Thymus (tissue), 11 donors: Measurements from ENCODE around the gene CDCA3. TPM values are rescaled to one million over a fixed set of nuclear protein-coding genes. Genes with fewer than 3 reads are reported as not detected.

Source experiments
- DNase-seq, 9 donors: peaks; one replicate each; pipeline ENCODE4 v3.0.0-alpha.2; 2013; ENCODE audit warnings: low spot score in 9 of 9, low read depth in 6 of 9, missing footprints in 1 of 9
- H3K27ac ChIP-seq, 2 donors: one replicate each; pipeline ENCODE4 v1.5.1; 2013; ENCODE audit warnings: control low read depth in 1 of 2, low read depth in 1 of 2, low read length in 1 of 2, mild to moderate bottlenecking in 1 of 2, moderate library complexity in 1 of 2
- H3K27me3 ChIP-seq, 2 donors: one replicate each; pipeline ENCODE4 v1.5.1; 2013; ENCODE audit warnings: low read length in 1 of 2; ENCODE audit not compliant: control insufficient read depth in 2 of 2, insufficient read depth in 1 of 2
- H3K36me3 ChIP-seq, 2 donors: one replicate each; pipeline ENCODE4 v1.5.1; 2013; ENCODE audit warnings: low read length in 1 of 2, mild to moderate bottlenecking in 1 of 2, moderate library complexity in 1 of 2; ENCODE audit not compliant: control insufficient read depth in 2 of 2, insufficient read depth in 2 of 2
- H3K4me1 ChIP-seq, 2 donors: one replicate each; pipeline ENCODE4 v1.5.1; 2013; ENCODE audit warnings: low read length in 2 of 2; ENCODE audit not compliant: control insufficient read depth in 2 of 2, insufficient read depth in 2 of 2
- H3K4me3 ChIP-seq, 2 donors: one replicate each; pipeline ENCODE4 v1.5.1; 2013; ENCODE audit warnings: low read length in 2 of 2, control low read depth in 1 of 2, mild to moderate bottlenecking in 1 of 2
- H3K9me3 ChIP-seq, 2 donors: one replicate each; pipeline ENCODE4 v1.5.1; 2013; ENCODE audit warnings: low read length in 1 of 2, mild to moderate bottlenecking in 1 of 2; ENCODE audit not compliant: control insufficient read depth in 2 of 2, insufficient read depth in 1 of 2
- WGBS: extraction: QIAGEN DNeasy Blood & Tissue Kit; methylation state at CpG from one replicate; pipeline ENCODE4 v1.1.7; 2013; 5-methylcytosine and 5-hydroxymethylcytosine counted together
- polyA plus RNA-seq: library from polyadenylated mRNA; stranded (reverse); fragments of 200-250 nt; gene quantifications from one replicate; pipeline ENCODE4 v1.2.3, GENCODE V29; 2013
- total RNA-seq: library from RNA; stranded (reverse); fragments of 120-200 nt; gene quantifications from one replicate; pipeline ENCODE4 v1.2.4, GENCODE V29; 2013
- donor health status: healthy.

CDCA3 gene
- total and polyA plus RNA-seq, 2 donors, result 5.9 to 44.3 TPM

DNA sequence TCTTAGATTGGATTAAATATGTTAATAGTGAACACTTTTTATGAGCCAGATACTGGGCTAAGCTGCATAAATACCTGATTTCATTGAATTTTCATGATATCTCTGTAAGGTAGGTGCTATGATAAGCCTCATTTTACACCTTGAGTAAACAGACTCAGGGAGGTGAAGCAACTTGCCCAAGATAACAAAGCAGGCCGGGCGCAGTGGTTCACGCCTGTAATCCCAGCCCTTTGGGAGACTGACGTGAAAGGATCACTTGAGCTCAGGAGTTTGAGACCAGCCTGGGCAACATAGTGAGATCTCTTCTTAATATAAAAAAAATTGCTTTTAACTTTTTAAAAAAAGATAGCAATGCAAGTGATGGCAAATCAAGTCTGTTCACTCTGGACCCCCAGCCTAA is 9.0 kb downstream of the CDCA3 start:
- Histone ChIP-seq H3K36me3 (peaks cover 17 to 19% of the 10 kb centered on the region in 2 donors), H3K9me3 (no peaks in the 10 kb centered on the region), H3K4me1 (no peaks in the 10 kb centered on the region), H3K27ac (no peak overlapping the region), H3K4me3 (no peak overlapping the region), H3K27me3 (peaks cover 0 to 13% of the 10 kb centered on the region in 2 donors)
- 96% methylated on average over 4 of the region's 4 CpGs for WGBS
- DNase-seq, result no peak

DNA sequence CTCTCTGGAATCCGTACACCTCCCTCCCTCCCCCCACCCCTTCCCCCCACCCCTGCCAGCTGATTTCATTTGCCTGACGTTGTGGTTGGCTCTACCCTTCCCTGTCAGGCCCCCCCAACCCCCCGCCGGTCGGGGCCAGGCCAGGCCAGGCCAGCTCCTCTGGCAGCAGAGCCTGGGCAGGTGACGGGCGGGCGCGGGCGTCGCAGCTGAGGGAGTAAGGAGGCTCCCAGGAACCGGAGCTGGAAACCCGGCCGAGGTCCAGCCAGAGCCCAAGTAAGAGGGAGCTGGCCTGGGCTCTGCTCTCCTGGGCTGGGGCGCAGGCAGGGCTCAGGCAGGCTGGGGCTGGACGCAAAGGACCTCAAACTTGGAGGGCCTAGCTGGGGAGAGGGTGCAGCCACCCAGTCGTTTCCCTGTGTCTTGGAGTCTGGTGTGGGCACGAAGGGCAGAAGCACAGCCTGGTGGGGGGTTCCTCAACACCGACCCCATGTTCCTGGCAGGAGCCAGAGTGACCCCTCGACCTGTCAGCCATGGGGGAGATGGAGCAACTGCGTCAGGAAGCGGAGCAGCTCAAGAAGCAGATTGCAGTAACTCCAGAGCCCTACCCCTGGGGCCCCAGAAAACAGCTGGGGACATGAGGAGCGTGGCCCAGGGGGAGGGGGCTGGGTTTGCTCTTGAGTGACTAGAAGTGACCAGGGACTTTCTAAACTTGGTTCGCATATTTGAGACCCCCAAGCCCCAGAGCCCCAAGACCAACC is 10.1 kb downstream of the CDCA3 start, which contains the start of gene GNB3:
TSS of gene GNB3 (plus strand) at position 165 of the 755 bp plus-strand sequence. CDS start at position 528, 363 bp downstream.
- Histone ChIP-seq H3K36me3 (peaks cover 6 to 10% of the 10 kb centered on the region in 2 donors), H3K4me3 (no peak within 1 kb of the TSS), H3K27ac (no peak within 1 kb of the TSS), H3K9me3 (no peaks in the 10 kb centered on the region), H3K27me3 (peaks cover 0 to 13% of the 10 kb centered on the region in 2 donors), H3K4me1 (no peaks in the 10 kb centered on the region)
- 89% methylated on average over 24 of the region's 24 CpGs for WGBS
- no peak for DNase-seq

DNA sequence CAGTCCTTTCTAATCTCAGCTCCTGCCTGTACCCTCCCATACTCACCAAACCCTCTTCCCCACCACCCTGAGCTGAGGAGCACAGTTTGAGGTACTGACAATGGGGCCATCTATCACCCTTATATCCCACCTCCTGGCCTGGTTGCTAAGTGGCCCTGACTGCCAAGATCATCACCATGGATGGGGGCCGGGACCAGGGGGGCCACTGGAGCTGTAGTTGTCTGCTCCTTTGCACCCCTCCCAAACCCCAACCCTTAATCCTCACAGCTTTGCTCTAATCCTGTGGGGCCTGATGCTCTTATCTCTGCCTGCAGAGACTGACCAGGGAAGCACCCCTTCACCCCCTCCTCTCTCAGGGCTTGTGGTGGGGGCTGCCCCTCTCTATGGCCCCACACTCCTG is 10.8 kb downstream of the CDCA3 start:
- Histone ChIP-seq H3K4me1 (peaks cover 0 to 4% of the 10 kb centered on the region in 2 donors), H3K27me3 (peaks cover 0 to 13% of the 10 kb centered on the region in 2 donors), H3K27ac (no peak overlapping the region), H3K36me3 (peaks cover 4% of the 10 kb centered on the region in 2 donors), H3K9me3 (no peaks in the 10 kb centered on the region), H3K4me3 (no peak overlapping the region)
- WGBS, result 96% methylated on average over 1 of the region's 1 CpG
- DNase-seq, result no peak

DNA sequence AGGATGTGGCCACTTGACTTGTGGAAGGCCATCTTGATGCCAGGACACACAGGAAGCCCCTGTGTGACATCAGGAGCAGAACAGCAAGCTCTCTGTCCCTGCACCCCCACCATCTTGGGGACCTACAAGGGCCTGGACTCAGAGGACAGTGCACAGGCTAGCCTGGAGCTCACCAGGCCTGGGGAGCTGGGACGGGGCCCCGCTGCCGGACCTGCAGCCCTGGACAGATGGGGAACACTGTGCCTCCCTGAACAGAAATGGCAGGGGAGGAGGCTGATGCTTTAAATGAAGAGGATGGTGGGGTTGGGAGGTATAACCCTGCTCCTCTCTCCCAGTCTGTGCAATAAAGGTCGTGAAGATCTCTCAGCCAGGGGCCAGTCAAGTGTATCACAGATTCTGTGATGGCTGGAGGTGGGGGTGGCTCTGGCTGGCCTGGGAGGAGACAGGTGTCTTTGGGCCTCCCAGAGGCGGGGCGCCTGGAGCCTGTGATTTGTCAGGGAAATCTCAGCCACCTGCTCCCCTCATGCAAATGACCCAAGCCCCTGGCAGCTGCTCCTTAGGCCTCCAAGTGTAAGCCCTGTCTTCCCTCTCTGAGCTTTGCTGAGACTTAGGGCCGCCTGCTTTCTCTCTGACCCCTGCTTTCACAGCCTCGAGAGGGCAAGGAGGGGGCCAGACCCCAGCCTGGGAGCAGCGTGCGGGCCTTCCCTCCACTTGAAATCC is 11.4 kb downstream of the CDCA3 start:
- H3K27me3 ChIP-seq, result peaks cover 0 to 13% of the 10 kb centered on the region in 2 donors
- no peaks in the 10 kb centered on the region for H3K9me3 ChIP-seq
- no peak overlapping the region for H3K27ac ChIP-seq
- DNase-seq, result no peak
- peaks cover 0 to 4% of the 10 kb centered on the region in 2 donors for H3K4me1 ChIP-seq
- no peaks in the 10 kb centered on the region for H3K36me3 ChIP-seq
- H3K4me3 ChIP-seq, result no peak overlapping the region
- 94% methylated on average over 10 of the region's 10 CpGs for WGBS

DNA sequence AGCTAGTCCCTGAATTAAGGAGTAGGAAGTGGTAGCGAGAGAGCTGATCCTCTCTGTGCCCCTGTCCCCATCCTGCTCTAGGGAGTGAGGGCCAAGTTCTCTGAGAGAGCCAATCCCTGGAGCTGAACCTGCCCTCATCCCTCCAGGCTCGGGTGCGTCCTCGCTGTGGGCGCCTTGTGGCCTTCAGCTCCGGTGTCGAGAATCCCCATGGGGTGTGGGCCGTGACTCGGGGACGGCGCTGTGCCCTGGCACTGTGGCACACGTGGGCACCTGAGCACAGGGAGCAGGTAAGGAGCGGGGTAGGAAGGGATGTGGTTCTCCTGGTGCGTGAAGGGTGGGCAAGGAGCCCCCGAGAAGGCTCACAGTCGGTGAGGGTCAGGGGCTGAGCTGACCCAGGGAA is 12.2 kb downstream of the CDCA3 start:
- H3K27ac ChIP-seq, result no peak overlapping the region
- no peak for DNase-seq
- WGBS, result 98% methylated on average over 16 of the region's 16 CpGs
- no peaks in the 10 kb centered on the region for H3K36me3 ChIP-seq
- peaks cover 0 to 15% of the 10 kb centered on the region in 2 donors for H3K27me3 ChIP-seq
- no peaks in the 10 kb centered on the region for H3K9me3 ChIP-seq
- peaks cover 0 to 4% of the 10 kb centered on the region in 2 donors for H3K4me1 ChIP-seq
- no peak overlapping the region for H3K4me3 ChIP-seq

DNA sequence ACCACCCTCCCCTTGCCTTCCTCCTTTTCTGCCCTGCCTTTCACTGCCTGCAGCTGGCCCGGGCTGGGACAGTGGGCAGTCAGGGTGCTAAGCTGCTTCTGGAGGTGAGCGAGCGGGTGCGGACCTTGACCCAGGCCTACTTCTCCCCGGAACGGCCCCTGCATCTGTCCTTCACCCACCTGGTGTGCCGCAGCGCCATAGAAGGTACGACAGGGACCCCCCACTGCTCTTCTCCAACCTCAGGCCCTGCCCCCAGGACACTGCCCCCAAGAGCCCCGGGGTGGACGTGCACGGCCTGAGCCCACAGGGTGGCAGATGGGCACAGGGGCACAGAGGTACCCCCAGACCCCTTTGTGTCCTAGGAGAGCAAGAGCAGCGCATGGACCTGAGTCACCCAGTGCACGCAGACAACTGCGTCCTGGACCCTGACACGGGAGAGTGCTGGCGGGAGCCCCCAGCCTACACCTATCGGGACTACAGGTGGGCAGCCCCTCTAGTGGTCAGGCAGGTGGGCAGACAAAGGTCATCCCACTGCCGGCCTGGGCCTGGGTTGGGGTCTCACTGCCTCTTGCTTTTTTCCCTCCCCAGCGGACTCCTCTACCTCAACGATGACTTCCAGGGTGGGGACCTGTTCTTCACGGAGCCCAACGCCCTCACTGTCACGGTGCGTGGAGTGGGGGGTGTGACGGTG is 13.6 kb downstream of the CDCA3 start:
- Histone ChIP-seq H3K27me3 (peaks cover 0 to 20% of the 10 kb centered on the region in 2 donors), H3K9me3 (no peaks in the 10 kb centered on the region), H3K4me3 (no peak overlapping the region), H3K4me1 (peaks cover 0 to 4% of the 10 kb centered on the region in 2 donors), H3K36me3 (no peaks in the 10 kb centered on the region), H3K27ac (no peak overlapping the region)
- DNase-seq, result no peak
- WGBS, result 97% methylated on average over 26 of the region's 26 CpGs

DNA sequence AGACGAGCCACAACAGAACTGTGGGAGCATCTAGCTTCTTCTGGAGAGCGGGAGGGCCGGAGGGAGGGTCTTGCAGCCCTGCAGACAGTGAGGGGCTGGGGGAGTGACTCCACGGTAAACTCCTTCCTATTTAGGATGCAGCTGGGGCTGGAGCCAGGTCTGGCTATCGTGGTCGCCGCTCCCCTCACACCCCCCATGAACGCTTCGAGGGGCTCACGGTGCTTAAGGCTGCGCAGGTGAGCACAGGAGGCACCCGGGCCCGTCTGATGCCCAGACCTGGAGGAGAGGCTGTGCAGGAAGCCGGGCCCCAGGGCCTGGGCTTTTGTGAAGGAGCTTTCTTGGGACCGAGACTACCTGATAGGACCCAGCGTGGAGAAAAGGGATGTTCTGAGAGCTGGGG is 14.2 kb downstream of the CDCA3 start:
- no peaks in the 10 kb centered on the region for H3K9me3 ChIP-seq
- WGBS, result 95% methylated on average over 16 of the region's 16 CpGs
- peaks cover 0 to 24% of the 10 kb centered on the region in 2 donors for H3K27me3 ChIP-seq
- no peak overlapping the region for H3K4me3 ChIP-seq
- no peaks in the 10 kb centered on the region for H3K36me3 ChIP-seq
- no peak overlapping the region for H3K27ac ChIP-seq
- H3K4me1 ChIP-seq, result peaks cover 0 to 4% of the 10 kb centered on the region in 2 donors
- no peak for DNase-seq

DNA sequence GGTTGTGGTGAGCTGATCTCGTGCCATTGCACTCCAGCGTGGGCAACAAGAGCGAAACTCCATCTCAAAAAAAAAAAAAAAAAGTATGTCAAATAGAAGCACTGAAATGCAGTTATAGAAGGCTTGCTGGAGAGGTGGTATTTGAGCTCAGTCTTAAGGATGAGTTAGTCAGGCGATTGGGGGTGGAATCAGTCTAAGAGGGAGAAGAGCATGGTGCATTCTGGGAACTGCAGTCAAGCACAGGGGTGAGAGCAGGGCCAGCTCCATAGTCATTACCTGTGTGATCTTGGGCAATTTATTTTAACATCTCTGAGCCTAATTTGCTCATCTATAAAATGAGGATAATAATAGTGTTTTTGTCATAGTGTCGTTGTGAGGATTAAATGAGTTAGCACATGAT is 16.2 kb downstream of the CDCA3 start:
- Histone ChIP-seq H3K4me3 (no peak overlapping the region), H3K27me3 (peaks cover 11 to 40% of the 10 kb centered on the region in 2 donors), H3K27ac (no peak overlapping the region), H3K4me1 (peaks cover 0 to 6% of the 10 kb centered on the region in 2 donors), H3K9me3 (no peaks in the 10 kb centered on the region), H3K36me3 (no peaks in the 10 kb centered on the region)
- no peak for DNase-seq
- 92% methylated on average over 5 of the region's 5 CpGs for WGBS

DNA sequence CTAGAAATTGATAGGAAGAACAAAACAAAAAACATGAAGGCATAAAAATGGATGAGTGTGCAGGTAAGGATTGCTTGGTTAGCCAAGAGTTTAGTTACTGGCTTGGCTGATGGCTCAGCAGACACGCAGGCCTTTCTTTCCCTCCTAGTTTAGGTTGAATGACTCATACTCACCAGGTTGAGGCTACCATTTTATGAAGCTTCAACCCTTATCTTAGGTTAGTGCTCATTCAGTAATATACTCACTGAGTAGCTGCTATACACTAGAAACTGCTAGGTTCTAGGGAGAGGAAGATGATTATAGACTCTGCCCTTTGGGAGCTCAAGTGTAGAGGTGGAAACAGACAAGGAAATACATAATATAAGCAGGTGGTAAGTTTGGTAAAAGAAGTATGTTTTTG is 16.8 kb downstream of the CDCA3 start:
- H3K27ac ChIP-seq, result no peak overlapping the region
- H3K4me3 ChIP-seq, result no peak overlapping the region
- H3K36me3 ChIP-seq, result no peaks in the 10 kb centered on the region
- peaks cover under 1 to 11% of the 10 kb centered on the region in 2 donors for H3K4me1 ChIP-seq
- no peaks in the 10 kb centered on the region for H3K9me3 ChIP-seq
- DNase-seq, result no peak
- 95% methylated on average over 1 of the region's 1 CpG for WGBS
- H3K27me3 ChIP-seq, result peaks cover 17 to 45% of the 10 kb centered on the region in 2 donors
